IgD-negative memory B cell (primary cell): ENCODE measurements around the gene WDR20. TPM values are rescaled to one million over a fixed set of nuclear protein-coding genes. Genes with fewer than 3 reads are reported as not detected.

Experiments used
- H3K27ac Mint-ChIP-seq, 3 donors: one replicate each; pipeline ENCODE4 v1.8.0; 2020 to 2022; ENCODE audit warnings: mild to moderate bottlenecking in 3 of 3, mixed read lengths in 3 of 3, moderate library complexity in 1 of 3
- H3K27me3 Mint-ChIP-seq: one replicate; pipeline ENCODE4 v1.8.0; 2021; ENCODE audit warnings: mixed read lengths
- H3K36me3 Mint-ChIP-seq: one replicate; pipeline ENCODE4 v1.8.0; 2020; ENCODE audit warnings: mild to moderate bottlenecking, mixed read lengths
- H3K4me1 Mint-ChIP-seq, 3 donors: one replicate each; pipeline ENCODE4 v1.8.0; 2020 to 2022; ENCODE audit warnings: mixed read lengths in 3 of 3, mild to moderate bottlenecking in 1 of 3
- H3K4me3 Mint-ChIP-seq, 4 donors: one replicate each; pipeline ENCODE4 v1.8.0; 2020 to 2022; ENCODE audit warnings: mild to moderate bottlenecking in 4 of 4, mixed read lengths in 4 of 4, moderate library complexity in 3 of 4
- H3K9me3 Mint-ChIP-seq, 3 donors: one replicate each; pipeline ENCODE4 v1.8.0; 2020 to 2021; ENCODE audit warnings: mixed read lengths in 3 of 3, mild to moderate bottlenecking in 1 of 3
- polyA plus RNA-seq: library from polyadenylated mRNA; unstranded; fragments of 300-500 nt; fragmentation: Illumina TruSeq; gene quantifications from one replicate; pipeline ENCODE4 v1.2.3, GENCODE V29; 2021

WDR20 gene
- polyA plus RNA-seq, 1 donor from 2014 or later = 14.9 TPM

- H3K27ac Mint-ChIP-seq = no peak overlapping the region
- no peaks in the 10 kb centered on the region for H3K36me3 Mint-ChIP-seq
These were observed 111.5 kb downstream of the WDR20 start for GRCh38 chr14:102251161-102251560.

GRCh38 chr14:102252834-102253801 is 113.4 kb downstream of the WDR20 start:
- Mint-ChIP-seq H3K27me3 (peaks cover 2% of the 10 kb centered on the region), H3K27ac (no peak overlapping the region), H3K4me3 (no peak overlapping the region), H3K9me3 (peaks cover 0 to 1% (median 0%) of the 10 kb centered on the region in 3 donors), H3K4me1 (no peaks in the 10 kb centered on the region), H3K36me3 (no peaks in the 10 kb centered on the region)

More at GRCh38 chr14:102251161-102251560, 111.5 kb downstream of the WDR20 start:
- Mint-ChIP-seq H3K27me3 (no peaks in the 10 kb centered on the region), H3K4me3 (no peak overlapping the region), H3K9me3 (no peaks in the 10 kb centered on the region), H3K4me1 (no peaks in the 10 kb centered on the region)

GRCh38 chr14:102255401-102256190 is 115.9 kb downstream of the WDR20 start:
- Mint-ChIP-seq H3K4me3 (no peak overlapping the region), H3K27ac (no peak overlapping the region), H3K36me3 (no peaks in the 10 kb centered on the region), H3K27me3 (peaks cover 6% of the 10 kb centered on the region), H3K9me3 (peaks cover 0 to 5% (median 3%) of the 10 kb centered on the region in 3 donors), H3K4me1 (no peaks in the 10 kb centered on the region)

GRCh38 chr14:102256716-102257115 is 117.0 kb downstream of the WDR20 start:
- Mint-ChIP-seq H3K27me3 (peaks cover 6% of the 10 kb centered on the region), H3K36me3 (no peaks in the 10 kb centered on the region), H3K27ac (no peak overlapping the region)

GRCh38 chr14:102258136-102258535 is 118.4 kb downstream of the WDR20 start:
- H3K9me3 Mint-ChIP-seq = peaks cover 0 to 5% (median 3%) of the 10 kb centered on the region in 3 donors
- no peaks in the 10 kb centered on the region for H3K4me1 Mint-ChIP-seq
- H3K27ac Mint-ChIP-seq = peak overlapping the region in 1 of 3 donors; percentile 12
- H3K27me3 Mint-ChIP-seq = peaks cover 6% of the 10 kb centered on the region
- no peaks in the 10 kb centered on the region for H3K36me3 Mint-ChIP-seq
- no peak overlapping the region for H3K4me3 Mint-ChIP-seq

More at GRCh38 chr14:102256716-102257115, 117.0 kb downstream of the WDR20 start:
- Mint-ChIP-seq H3K4me1 (no peaks in the 10 kb centered on the region), H3K9me3 (peaks cover 0 to 5% (median 3%) of the 10 kb centered on the region in 3 donors), H3K4me3 (no peak overlapping the region)

Other genes starting within 250 kb of the WDR20 start
- 54.4 TPM for gene DYNC1H1, start 175.3 kb upstream of the WDR20 start, polyA plus RNA-seq
- gene HSP90AA1, start 52.9 kb upstream of the WDR20 start, polyA plus RNA-seq = 372 TPM
- 0.43 TPM for gene MOK, start 165.3 kb downstream of the WDR20 start, polyA plus RNA-seq
- gene ZNF839, start 179.8 kb downstream of the WDR20 start, polyA plus RNA-seq = 5.3 TPM
- 39.5 TPM for gene CINP, start 223.0 kb downstream of the WDR20 start, polyA plus RNA-seq
- 3.2 TPM for gene TECPR2, start 223.0 kb downstream of the WDR20 start, polyA plus RNA-seq